NCI-H1436 treated with DMSO at 0.1 percent for 48 hours (cell line): ENCODE data around the gene CKS2.
"Not testable (repeated sequence)": the region's sequence is repeated elsewhere in the genome, so short reads cannot be mapped to it uniquely, and the experiment has no call there.

ENCODE experiments used
- DNase-seq: peaks from one replicate; lab custom pipeline; 2025; lab: John Stamatoyannopoulos, UW

Gene CKS2

DNA sequence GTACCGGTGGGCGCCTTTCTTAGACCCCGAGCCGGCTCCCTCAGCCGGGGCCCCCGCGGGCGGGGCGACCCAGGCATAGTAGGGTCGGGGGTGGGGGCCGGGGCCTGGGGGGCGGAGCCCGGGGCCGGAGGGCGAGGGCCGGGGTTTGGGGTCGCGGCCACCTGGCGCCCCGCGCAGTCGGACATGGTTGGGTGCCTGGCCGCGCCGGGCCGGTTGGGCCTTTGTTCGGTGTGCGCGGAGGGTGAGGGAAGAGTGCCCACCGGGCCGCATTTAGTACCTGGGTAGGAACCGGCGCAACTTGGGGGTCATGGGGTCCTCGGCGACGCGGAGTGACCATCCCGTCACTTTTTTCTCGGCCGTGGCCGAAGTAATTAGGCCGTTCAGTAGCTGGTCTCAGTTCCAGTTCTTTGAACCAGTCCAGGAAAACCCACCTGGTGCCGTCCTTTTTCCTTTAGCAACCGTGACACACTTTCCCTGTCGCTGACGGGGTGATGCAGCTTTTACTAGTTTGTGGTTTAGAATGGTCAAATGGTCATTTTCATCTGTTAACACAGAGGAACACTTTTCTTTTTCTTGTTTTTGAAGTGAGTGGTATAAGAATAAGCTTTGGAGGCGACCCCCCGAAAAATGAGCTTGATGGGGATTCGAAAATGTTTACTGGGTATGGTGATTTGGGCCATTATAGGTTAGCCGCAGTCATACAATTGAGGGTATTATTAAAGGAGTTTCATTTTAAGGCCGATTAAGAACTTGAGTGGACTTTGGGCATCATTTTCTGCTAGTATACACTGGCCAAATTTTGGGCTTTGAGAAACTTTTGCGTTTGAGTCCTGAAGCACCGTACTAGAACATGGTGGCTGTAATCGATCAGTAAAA is 589 bp downstream of the CKS2 start:
- DNase-seq = no peak

- DNase-seq = no peak
Observed at GRCh38 chr9:89312222-89312571, 1.2 kb downstream of the CKS2 start.

- no peak for DNase-seq
Observed at GRCh38 chr9:89313842-89314241, 2.8 kb downstream of the CKS2 start.

- DNase-seq = no peak
Observed at GRCh38 chr9:89314955-89315354, 4.0 kb downstream of the CKS2 start.

DNA sequence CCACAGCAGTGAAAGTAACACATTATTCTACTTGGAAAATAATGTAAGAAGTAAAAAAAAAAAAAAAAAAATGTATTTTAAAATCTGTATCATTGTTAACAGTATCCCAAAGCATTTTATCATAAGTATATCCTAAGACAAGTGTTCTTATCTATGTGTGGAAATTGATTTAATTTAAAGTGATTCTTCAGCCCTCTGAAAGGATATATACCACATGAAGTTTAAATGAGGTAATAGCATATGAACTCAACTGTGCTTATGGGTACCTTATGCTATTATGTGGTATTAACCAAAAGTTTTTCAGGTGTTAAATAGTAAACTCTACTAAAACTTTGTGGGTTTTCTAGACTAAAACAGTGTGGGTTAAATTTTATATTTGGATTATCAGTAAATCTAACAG is 4.5 kb downstream of the CKS2 start:
- no peak for DNase-seq

DNA sequence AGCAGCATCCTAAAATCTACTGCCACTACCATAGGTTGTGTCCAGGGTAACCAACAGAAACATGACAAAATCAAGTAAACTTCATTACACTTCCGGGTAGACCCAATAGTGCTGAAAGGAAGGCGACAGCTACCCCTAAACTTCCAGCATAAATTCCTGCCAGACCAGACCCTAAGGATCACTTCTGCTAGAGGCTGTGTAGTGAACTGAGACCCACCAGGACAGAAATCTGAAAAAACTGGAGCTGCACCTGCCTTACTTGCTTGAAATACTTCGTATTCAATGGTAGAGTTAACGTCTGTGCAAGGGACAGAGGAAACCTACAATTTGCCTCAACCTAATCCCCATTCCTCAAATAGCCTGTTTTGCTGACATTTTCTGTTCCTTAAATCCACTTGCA is 6.3 kb downstream of the CKS2 start:
- DNase-seq = no peak

- DNase-seq = peak; percentile 79
Observed at GRCh38 chr9:89318123-89319014, 7.4 kb downstream of the CKS2 start, which contains the start of gene SECISBP2. Gene SECISBP2 (plus strand): TSS chr9:89318500. CDS start chr9:89318577, 77 bp downstream.

DNA sequence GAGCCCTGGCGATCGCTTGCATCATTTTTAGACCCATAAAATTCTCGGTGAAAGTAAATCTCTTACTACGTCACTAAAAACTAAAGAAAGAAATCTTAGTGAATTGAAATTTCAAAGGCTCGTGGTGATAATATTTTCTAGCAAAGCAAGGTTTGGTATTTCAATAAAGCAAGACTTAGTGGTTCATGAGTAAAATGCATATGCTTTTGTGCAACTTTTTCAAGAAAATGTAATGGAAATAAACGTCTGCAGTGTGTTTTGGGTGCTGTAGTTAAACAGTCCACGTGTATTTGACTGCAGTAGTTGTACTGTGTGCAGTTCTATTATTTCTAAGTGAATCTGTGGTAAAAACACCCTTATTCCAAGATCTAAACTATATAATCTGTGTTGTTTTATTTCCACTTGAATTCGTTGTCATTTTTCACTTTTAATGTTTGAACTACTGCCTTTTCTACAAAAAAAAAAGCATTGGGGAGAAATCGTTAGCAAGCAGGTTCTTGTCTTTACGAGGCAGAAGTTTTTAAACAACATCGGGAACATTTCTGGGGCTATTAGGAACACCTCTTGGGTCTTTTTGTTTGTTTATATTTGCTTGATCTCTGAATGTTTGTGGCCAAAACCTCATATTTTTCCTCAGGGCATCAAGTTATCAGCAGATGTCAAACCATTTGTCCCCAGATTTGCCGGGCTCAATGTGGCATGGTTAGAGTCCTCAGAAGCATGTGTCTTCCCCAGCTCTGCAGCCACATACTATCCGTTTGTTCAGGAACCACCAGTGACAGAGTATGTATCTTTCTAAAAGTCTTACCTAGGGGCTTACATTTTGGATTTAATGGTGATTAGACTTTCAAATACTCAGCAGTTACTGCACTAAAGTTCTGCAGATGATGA is 8.3 kb downstream of the CKS2 start:
- no peak for DNase-seq

GRCh38 chr9:89323390-89323789 is 12.4 kb downstream of the CKS2 start:
- no peak for DNase-seq

DNA sequence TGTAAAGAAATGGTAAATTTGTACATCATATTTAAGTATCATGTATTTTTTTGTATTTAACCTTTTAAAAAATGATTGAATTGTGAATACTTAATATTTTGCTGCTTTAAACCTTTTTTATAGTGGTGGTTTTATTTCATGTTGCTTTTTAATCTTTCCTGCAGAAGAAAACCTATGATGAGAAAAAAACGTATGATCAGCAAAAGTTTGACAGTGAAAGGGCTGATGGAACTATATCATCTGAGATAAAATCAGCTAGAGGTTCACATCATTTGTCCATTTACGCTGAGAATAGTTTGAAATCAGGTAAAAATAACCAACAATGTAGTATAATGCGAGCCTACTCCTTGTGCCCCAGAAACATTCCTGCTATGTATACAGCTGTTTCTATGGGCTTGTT is 14.7 kb downstream of the CKS2 start:
- DNase-seq = no peak

DNA sequence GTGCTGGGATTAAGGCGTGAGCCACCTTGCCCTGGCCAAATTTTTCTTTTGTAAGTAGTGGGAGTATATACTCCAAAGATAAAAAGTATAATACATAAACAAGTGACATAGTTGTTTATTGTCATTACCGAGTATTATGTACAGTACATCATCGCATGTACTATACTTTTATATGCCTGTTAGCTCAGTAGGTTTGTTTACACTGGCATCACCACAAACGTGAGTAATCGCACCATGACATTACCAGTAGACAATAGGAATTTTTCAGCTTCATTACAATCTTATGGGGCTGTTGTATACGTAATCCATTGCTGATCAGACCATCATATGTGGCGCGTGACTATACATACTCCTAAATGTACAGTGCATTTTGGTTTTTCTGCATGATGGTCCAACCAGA is 17.1 kb downstream of the CKS2 start:
- DNase-seq = no peak

- no peak for DNase-seq
Observed at GRCh38 chr9:89329917-89330316, 18.9 kb downstream of the CKS2 start.

GRCh38 chr9:89330513-89330912 is 19.5 kb downstream of the CKS2 start:
- no peak for DNase-seq

DNA sequence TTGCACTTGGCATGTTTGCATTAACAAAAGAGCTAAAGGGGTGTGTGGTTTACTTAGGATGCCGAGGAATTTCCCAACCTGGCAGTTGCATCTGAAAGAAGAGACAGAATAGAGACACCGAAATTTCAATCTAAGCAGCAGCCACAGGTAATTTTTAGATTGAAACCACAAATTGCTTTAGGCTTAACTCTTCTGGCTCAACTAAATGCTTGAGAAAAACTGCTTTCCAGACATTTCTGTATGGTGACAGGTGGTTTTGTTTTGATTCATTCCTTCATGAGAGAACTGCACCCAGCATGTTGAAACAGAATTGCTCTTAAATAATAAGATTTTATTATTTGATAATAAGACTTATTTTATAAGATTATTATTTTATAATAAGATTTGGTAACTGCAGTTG is 28.8 kb downstream of the CKS2 start:
- no peak for DNase-seq

- DNase-seq = no peak
Observed at GRCh38 chr9:89340332-89340731, 29.3 kb downstream of the CKS2 start.

DNA sequence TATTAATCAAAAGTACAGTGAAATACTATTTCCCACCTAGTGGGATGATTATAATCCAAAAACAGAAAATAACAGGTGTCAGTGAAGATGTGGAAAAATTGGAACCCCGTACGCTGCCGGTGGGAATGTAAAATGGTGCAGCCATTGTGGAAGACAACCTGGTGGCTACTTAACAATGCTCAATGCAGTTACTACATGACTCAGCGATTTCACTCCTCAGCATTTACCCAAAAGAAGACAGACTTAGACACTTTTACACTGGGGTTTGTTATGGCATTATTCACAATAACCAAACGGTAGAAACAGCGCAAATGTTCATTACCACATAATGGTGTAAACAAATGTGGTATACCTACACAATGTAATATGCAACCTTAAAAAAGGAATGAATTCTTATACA is 31.2 kb downstream of the CKS2 start:
- no peak for DNase-seq

DNA sequence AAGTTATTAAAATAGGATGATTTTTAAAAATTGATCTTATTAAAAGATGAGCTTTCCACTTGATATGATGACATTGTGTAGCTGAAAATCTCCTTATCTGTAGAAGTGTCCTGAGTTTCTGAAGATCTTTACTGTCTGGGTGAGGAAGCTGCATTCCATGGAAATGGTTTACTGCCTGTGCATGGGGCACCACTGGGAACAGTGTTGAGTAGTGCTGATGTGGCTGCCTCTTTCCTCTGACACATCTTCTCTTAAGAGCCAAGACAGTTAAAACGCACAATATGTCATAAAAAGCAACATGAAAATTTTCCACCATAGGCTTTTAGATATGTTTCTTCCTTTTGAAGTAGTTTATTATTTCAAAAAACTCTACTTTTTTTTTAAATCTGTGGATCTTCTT is 32.0 kb downstream of the CKS2 start:
- DNase-seq = no peak

DNA sequence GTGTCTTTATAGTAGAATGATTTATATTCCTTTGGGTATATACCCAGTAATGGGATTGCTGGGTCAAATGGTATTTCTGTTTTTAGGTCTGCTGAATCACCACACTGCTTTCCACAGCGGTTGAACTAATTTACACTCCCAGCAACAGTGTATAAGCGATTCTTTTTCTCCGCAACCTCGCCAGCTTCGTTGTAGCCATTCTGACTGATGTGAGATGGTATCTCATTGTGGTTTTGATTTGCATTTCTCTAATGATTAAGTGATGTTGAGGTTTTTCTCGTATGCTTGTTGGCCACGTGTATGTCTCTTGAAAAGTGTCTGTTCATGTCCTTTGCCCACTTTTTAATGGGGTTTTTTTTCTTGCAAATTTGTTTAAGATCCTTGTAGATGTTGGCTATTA is 32.8 kb downstream of the CKS2 start:
- DNase-seq = not testable (repeated sequence)

DNA sequence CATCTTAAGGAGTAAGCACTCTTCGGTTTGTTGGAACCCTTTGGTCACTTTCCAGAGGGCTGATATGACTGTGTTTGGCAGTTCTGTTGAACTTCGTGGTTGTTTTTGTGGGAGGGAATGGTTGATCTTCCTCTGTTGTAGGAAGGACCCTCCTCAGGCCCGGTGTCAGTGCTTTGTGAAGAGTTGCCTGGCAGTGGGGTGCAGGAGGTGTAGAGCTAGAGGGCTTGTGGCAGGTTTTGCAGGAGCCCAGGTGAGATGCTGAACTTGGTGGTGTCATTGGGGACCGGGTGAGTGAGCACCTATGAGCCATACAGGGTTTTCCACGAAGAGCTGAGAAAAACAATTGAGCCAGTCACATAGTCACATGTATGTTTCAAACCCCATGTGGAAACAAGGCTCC is 34.5 kb downstream of the CKS2 start:
- DNase-seq = no peak

GRCh38 chr9:89346696-89347095 is 35.7 kb downstream of the CKS2 start:
- no peak for DNase-seq

DNA sequence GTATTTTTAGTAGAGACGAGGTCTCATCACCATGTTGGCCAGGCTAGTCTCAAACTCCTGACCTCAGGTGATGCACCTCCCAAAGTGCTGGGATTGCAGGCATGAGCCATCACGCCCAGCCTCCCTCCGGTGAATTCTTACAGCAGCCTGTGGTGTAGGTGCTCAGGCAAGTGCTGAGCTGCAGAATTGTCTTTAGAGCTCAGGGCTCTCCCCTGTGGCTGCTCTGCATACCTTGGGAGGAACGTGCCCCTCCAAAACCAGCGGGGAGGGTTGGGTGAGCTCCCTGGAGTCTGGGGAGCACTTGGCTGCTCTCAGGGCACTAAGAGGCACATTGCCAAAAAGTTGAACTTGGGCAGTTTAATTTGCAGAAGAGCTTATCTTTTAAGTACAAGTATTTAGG is 36.7 kb downstream of the CKS2 start:
- DNase-seq = no peak

GRCh38 chr9:89349607-89350006 is 38.6 kb downstream of the CKS2 start:
- DNase-seq = no peak
